Ectodermal cell (in vitro differentiated cells): Measurements from ENCODE around the gene JARID2.

Experiments used
- H3K27ac ChIP-seq: 2 replicates; pipeline ENCODE4 v1.7.0; 2013; ENCODE audit warnings: mild to moderate bottlenecking, low read depth, low read length; ENCODE audit not compliant: insufficient read depth, poor library complexity, severe bottlenecking
- H3K27me3 ChIP-seq: 2 replicates; pipeline ENCODE4 v1.7.0; 2013; ENCODE audit warnings: mild to moderate bottlenecking, low read length; ENCODE audit not compliant: insufficient read depth, control insufficient read depth, poor library complexity, severe bottlenecking
- H3K36me3 ChIP-seq: one replicate; pipeline ENCODE4 v1.7.0; 2013; ENCODE audit warnings: low read length; ENCODE audit not compliant: control insufficient read depth, insufficient read depth
- H3K4me1 ChIP-seq: one replicate; pipeline ENCODE4 v1.7.0; 2013; ENCODE audit warnings: low read length; ENCODE audit not compliant: control insufficient read depth, insufficient read depth
- H3K4me3 ChIP-seq: 2 replicates; pipeline ENCODE4 v1.7.0; 2013; ENCODE audit warnings: low read depth, low read length, control low read depth; ENCODE audit not compliant: insufficient read depth
- H3K9me3 ChIP-seq: 2 replicates; pipeline ENCODE4 v1.7.0; 2013; ENCODE audit warnings: mild to moderate bottlenecking, low read length, moderate library complexity; ENCODE audit not compliant: control insufficient read depth
- WGBS, 2 experiments: methylation state at CpG; one replicate each; pipeline ENCODE4 v1.1.7; 2013; ENCODE audit warnings: missing lambda C conversion rate in 2 of 2; 5-methylcytosine and 5-hydroxymethylcytosine counted together

JARID2 gene

DNA sequence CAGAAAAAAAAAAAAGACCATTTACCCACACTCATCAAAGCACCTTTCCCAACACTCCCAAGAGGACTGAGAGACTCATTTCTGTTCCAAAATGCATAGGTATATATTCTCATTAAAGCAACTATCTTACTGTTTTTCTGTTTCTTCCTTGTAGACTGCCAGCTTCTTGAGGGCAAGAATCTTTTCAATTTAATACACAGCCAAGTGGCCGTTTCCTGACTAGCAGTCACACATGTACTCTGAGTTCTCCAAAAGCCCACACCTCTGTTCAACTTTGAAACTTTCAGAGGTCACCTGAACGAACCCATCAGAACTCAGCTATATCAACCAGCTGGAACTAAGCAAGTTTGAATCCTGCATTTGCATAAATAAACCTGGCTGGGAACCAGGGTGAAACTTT lies 324.3 kb downstream of the JARID2 start:
- Histone ChIP-seq H3K4me1 (no peaks in the 10 kb centered on the region), H3K36me3 (no peaks in the 10 kb centered on the region), H3K27ac (no peak overlapping the region), H3K27me3 (no peaks in the 10 kb centered on the region), H3K4me3 (no peak overlapping the region), H3K9me3 (no peaks in the 10 kb centered on the region)
- WGBS, 2 experiments, result 90% methylated on average over 2 of the region's 2 CpGs
